Smooth muscle cell (in vitro differentiated cells): ENCODE results near the gene PLEKHG1. TPM values are rescaled to one million over a fixed set of nuclear protein-coding genes. Genes with fewer than 3 reads are reported as not detected.

Source experiments
- DNase-seq: peaks from one replicate; lab custom pipeline; 2025; ENCODE audit not compliant: unreplicated experiment; lab: John Stamatoyannopoulos, UW
- H2AFZ ChIP-seq: fragments of 200-600 bp; sonication (generic); 2 replicates; pipeline ENCODE4 v1.6.0; 2016; ENCODE audit warnings: antibody characterized with exemption, low read depth, mild to moderate bottlenecking
- H3F3A ChIP-seq: fragments of 200-600 bp; sonication (generic); 2 replicates; pipeline ENCODE4 v1.6.0; 2017; ENCODE audit warnings: antibody characterized with exemption, low read depth
- H3K27ac ChIP-seq: fragments of 200-600 bp; sonication (generic); 2 replicates; pipeline ENCODE4 v1.5.1; 2016; ENCODE audit warnings: low read depth, mild to moderate bottlenecking
- H3K27me3 ChIP-seq: fragments of 200-600 bp; sonication (generic); 2 replicates; pipeline ENCODE4 v1.6.1; 2016; ENCODE audit warnings: low read depth, mild to moderate bottlenecking
- H3K36me3 ChIP-seq: fragments of 200-600 bp; sonication (generic); 2 replicates; pipeline ENCODE4 v1.5.1; 2016; ENCODE audit warnings: low read depth
- H3K4me1 ChIP-seq: fragments of 200-600 bp; sonication (generic); 2 replicates; pipeline ENCODE4 v1.5.1; 2016; ENCODE audit warnings: low read depth
- H3K4me2 ChIP-seq: fragments of 200-600 bp; sonication (generic); 2 replicates; pipeline ENCODE4 v1.6.0; 2016; ENCODE audit warnings: mild to moderate bottlenecking
- H3K4me3 ChIP-seq: fragments of 200-600 bp; sonication (generic); 2 replicates; pipeline ENCODE4 v1.5.1; 2016; ENCODE audit warnings: mild to moderate bottlenecking
- H3K79me2 ChIP-seq: fragments of 200-600 bp; sonication (generic); 2 replicates; pipeline ENCODE4 v1.6.0; 2016; ENCODE audit warnings: low read depth, mild to moderate bottlenecking
- H3K9ac ChIP-seq: fragments of 200-600 bp; sonication (generic); 2 replicates; pipeline ENCODE4 v1.6.0; 2016; ENCODE audit warnings: low read depth
- H3K9me3 ChIP-seq: fragments of 200-600 bp; sonication (generic); replicated peaks from 2 replicates; pipeline ENCODE4 v1.5.1; 2016; ENCODE audit warnings: low read depth
- H4K20me1 ChIP-seq: fragments of 200-600 bp; sonication (generic); 2 replicates; pipeline ENCODE4 v1.6.0; 2016; ENCODE audit warnings: low read depth
- WGBS: methylation state at CpG from one replicate; pipeline ENCODE4 v1.1.7; 2016; ENCODE audit warnings: low lambda C conversion rate; 5-methylcytosine and 5-hydroxymethylcytosine counted together
- polyA plus RNA-seq: library from polyadenylated mRNA; unstranded; fragments of >200 nt; fragmentation: Nextera tagmentation; extraction: Ambion mirVana; gene quantifications from 2 replicates; pipeline ENCODE4 v1.2.1, GENCODE V29; 2016
- total RNA-seq: library from RNA; depleted of rRNA; stranded (reverse); fragments of >200 nt; gene quantifications from 2 replicates; pipeline ENCODE4 v1.2.3, GENCODE V29; 2014
- TF ChIP-seq, protein P1 (sequence below): fragments of 200-600 bp; sonication (generic); IDR thresholded peaks from 2 replicates; pipeline ENCODE4 v1.5.1; 2017; ENCODE audit warnings: borderline replicate concordance, mild to moderate bottlenecking, antibody characterized with exemption; ENCODE audit not compliant: insufficient read depth, poor library complexity, severe bottlenecking

The PLEKHG1 gene
- total and polyA plus RNA-seq, 2 experiments from 2014 or later: 1.5 to 13.5 TPM

DNA sequence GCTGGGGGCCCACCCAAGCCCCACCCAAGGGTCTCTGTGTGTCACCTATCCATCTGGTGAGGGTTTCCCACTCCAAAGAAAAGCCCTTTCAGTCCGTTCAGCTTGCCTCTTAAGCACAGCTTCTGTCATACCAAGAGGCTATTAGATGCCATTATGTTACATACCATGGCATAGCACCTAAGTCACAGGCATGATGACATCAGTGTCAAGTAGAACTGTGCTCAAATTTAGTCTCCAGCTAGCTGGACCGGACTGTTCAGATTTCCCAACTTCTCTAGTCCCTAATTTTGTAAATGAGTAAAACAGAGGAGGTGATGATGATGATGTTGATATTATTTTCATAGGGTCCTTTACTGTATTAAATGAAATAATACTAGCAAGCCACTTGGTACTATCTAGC, 19.2 kb upstream of the PLEKHG1 start:
- 82% methylated on average over 2 of the region's 2 CpGs for WGBS
- H3K4me1 ChIP-seq: peaks cover 3% of the 10 kb centered on the region
- no peaks in the 10 kb centered on the region for H3K9me3 ChIP-seq
- H3K4me2 ChIP-seq: no peak overlapping the region
- H3K27ac ChIP-seq: no peak overlapping the region
- H3K36me3 ChIP-seq: no peaks in the 10 kb centered on the region
- H3K9ac ChIP-seq: no peak overlapping the region
- H4K20me1 ChIP-seq: no peaks in the 10 kb centered on the region
- peaks cover 8% of the 10 kb centered on the region for H3F3A ChIP-seq
- no peak for DNase-seq
- no peak overlapping the region for H3K4me3 ChIP-seq
- no peak overlapping the region for H2AFZ ChIP-seq
- no peaks in the 10 kb centered on the region for H3K79me2 ChIP-seq
- TF ChIP-seq, protein P1, sequence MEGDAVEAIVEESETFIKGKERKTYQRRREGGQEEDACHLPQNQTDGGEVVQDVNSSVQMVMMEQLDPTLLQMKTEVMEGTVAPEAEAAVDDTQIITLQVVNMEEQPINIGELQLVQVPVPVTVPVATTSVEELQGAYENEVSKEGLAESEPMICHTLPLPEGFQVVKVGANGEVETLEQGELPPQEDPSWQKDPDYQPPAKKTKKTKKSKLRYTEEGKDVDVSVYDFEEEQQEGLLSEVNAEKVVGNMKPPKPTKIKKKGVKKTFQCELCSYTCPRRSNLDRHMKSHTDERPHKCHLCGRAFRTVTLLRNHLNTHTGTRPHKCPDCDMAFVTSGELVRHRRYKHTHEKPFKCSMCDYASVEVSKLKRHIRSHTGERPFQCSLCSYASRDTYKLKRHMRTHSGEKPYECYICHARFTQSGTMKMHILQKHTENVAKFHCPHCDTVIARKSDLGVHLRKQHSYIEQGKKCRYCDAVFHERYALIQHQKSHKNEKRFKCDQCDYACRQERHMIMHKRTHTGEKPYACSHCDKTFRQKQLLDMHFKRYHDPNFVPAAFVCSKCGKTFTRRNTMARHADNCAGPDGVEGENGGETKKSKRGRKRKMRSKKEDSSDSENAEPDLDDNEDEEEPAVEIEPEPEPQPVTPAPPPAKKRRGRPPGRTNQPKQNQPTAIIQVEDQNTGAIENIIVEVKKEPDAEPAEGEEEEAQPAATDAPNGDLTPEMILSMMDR: no peak
- no peaks in the 10 kb centered on the region for H3K27me3 ChIP-seq

DNA sequence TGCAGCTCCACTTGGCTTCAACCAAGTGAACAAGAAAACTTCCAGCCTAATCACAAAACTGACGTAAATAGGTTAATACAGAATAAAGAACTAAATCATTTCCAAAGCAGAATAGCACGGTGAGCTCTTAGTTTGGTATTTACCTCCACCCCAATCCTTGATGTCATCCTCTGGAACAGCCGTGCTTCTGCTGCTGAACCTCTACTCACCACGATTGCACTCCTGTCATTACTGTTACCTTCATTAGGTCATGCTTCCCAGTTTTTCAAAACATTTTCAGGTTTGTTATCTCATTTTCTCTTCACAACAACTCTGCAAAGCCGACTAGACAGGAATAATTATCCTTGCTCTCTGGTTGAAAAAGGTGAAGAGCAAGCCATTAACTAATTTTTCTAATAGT, 15.6 kb upstream of the PLEKHG1 start:
- Histone ChIP-seq H3K9me3 (no peaks in the 10 kb centered on the region), H3K27me3 (no peaks in the 10 kb centered on the region), H3K4me2 (no peak overlapping the region), H3K4me1 (peaks cover 3% of the 10 kb centered on the region), H4K20me1 (no peaks in the 10 kb centered on the region), H3K36me3 (no peaks in the 10 kb centered on the region), H3K27ac (no peak overlapping the region), H3K4me3 (no peak overlapping the region), H3K9ac (no peak overlapping the region), H3F3A (peaks cover 8% of the 10 kb centered on the region), H3K79me2 (no peaks in the 10 kb centered on the region), H2AFZ (no peak overlapping the region)
- WGBS: 78% methylated on average over 5 of the region's 5 CpGs
- TF ChIP-seq, protein P1: no peak
- no peak for DNase-seq

DNA sequence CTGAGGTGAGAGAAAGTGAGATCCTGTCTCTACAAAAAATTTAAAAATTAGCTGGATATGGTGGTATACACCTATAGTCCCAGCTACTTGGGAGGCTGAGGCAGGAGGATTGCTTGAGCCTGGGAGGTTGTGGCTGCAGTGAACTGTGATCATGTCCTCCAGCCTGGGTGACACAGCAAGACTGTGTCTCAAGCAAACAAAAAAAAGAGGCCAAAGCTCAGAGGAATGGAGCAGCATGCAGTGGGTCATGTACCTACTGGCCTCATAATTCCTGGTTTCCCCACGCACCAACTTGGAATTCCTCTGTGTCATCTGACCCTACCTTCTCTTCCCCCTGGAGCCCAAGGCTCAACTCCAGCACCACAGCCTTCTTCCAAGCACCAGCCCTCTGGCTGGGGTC, 15.1 kb upstream of the PLEKHG1 start:
- no peak overlapping the region for H3K4me3 ChIP-seq
- no peaks in the 10 kb centered on the region for H3K36me3 ChIP-seq
- H3F3A ChIP-seq: peaks cover 8% of the 10 kb centered on the region
- no peaks in the 10 kb centered on the region for H3K9me3 ChIP-seq
- H3K27ac ChIP-seq: no peak overlapping the region
- 92% methylated on average over 1 of the region's 1 CpG for WGBS
- H2AFZ ChIP-seq: no peak overlapping the region
- TF ChIP-seq, protein P1: no peak
- no peak overlapping the region for H3K9ac ChIP-seq
- H3K27me3 ChIP-seq: no peaks in the 10 kb centered on the region
- DNase-seq: no peak
- H4K20me1 ChIP-seq: no peaks in the 10 kb centered on the region
- peaks cover 3% of the 10 kb centered on the region for H3K4me1 ChIP-seq
- no peaks in the 10 kb centered on the region for H3K79me2 ChIP-seq
- no peak overlapping the region for H3K4me2 ChIP-seq

DNA sequence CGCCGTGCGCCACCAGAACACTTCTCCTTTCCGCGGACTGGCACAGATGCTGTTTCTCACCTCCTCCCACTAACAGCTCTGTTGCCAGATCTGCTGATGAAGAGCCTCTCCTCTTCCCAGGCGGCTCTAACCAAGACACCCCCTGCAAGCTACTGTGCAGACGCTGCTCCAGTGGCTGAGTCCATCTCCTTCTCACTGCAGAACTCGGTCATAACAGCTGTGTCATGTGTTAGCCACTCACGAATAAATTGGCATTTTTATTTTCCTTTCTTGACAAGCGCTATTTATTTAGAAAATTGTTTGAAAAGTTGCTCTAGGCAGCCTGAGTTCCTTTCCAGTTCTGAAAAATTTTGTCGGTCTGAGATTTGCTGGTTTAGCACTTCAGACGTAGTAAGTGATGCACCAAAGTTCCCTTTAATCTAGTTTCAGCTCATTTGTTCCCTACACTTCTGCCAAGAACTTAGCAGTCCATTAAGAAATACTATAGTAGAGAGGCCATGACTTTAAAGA, 12.8 kb upstream of the PLEKHG1 start:
- TF ChIP-seq, protein P1: no peak
- WGBS: 92% methylated on average over 12 of the region's 12 CpGs
- H3K27ac ChIP-seq: no peak overlapping the region
- H4K20me1 ChIP-seq: no peaks in the 10 kb centered on the region
- no peaks in the 10 kb centered on the region for H3K36me3 ChIP-seq
- H3K27me3 ChIP-seq: peaks cover 12% of the 10 kb centered on the region
- no peak overlapping the region for H3K4me2 ChIP-seq
- H3F3A ChIP-seq: peaks cover 8% of the 10 kb centered on the region
- no peaks in the 10 kb centered on the region for H3K79me2 ChIP-seq
- no peak for DNase-seq
- no peak overlapping the region for H2AFZ ChIP-seq
- H3K4me1 ChIP-seq: peaks cover 3% of the 10 kb centered on the region
- H3K9me3 ChIP-seq: no peaks in the 10 kb centered on the region
- no peak overlapping the region for H3K4me3 ChIP-seq
- H3K9ac ChIP-seq: no peak overlapping the region
